GM18499 (cell line): ENCODE data around the gene CDK19.

Source experiments
- ATAC-seq: cut with Tn5 transposase; IDR thresholded peaks from one replicate; pipeline ENCODE4 v1.9.1; 2021; ENCODE audit warnings: moderate number of reproducible peaks; ENCODE audit not compliant: insufficient read depth, unreplicated experiment

The CDK19 gene

GRCh38 chr6:110671447-110671846, 143.8 kb downstream of the CDK19 start:
- ATAC-seq = no peak

GRCh38 chr6:110665600-110665999, 149.7 kb downstream of the CDK19 start:
- ATAC-seq = no peak

DNA sequence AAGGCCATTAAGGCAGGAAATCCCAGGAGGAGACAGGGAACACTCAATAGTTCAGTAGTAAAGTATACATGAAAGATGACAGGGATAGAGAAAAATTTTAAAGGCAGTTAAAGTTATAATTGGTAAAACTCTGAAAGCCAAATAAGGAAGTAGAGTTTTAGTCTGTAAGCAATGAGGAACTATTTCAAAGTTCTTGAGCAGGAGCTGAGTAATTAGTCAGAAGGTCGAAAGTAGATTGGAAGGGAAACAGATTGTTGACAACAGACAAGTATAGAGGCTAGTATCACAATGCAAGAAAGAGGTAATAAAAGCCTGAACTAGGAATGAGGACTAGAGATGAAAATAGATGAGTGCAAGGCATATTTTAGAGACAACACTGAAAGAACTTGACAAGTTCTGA, 150.3 kb downstream of the CDK19 start:
- peak; percentile 57 for ATAC-seq

DNA sequence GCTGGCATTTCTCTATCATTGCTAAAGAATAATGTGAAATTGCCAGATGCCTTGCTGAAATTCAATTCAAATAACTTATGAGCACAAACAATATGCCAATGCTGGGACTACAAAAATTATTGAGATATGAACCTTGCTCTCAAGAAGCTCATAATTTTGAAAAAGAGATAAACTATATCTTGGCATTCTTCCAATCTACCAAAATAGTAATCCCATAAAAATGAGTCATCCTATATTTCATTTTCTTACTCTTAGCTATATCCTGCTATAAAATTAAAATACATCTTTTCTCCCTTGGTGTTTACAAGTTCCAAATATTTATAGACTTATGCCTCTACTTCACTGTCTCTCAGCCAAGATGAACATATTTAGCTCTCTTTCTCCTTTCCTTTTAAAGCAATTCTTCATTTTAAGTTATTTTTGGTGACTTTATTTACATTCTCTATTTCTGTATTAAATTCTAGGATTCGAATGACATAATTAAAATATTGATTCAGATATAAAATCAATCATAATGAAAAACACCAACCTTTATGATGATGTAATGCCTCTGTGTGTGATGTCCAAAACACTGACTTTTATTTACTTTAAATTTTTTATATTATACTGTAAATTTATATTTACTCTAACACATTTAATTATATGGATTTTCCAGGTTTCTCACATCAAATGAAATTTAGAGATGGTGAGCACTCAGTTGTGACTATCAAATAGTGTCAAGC, 152.6 kb downstream of the CDK19 start:
- ATAC-seq = no peak

DNA sequence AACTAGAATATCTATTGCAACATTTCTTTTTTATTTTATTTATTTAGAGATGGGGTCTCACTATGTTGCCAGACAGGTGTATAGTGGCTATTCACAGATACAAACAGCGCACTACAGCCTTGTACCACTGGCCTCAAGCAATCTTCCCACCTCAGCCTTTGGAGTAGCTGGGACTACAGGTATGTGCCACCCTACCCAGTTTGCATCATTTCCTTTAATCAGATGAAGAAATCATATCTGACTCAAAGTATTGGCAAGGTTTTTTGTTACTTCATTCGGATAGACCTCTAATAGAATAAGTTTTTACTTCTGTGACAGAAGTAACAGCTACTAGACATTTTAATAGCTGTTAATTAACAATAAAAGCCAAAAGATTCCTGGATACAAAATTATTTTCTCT, 153.9 kb downstream of the CDK19 start:
- no peak for ATAC-seq

GRCh38 chr6:110660066-110660655, 155.1 kb downstream of the CDK19 start:
- no peak for ATAC-seq

GRCh38 chr6:110658631-110659211, 156.5 kb downstream of the CDK19 start:
- ATAC-seq = no peak

DNA sequence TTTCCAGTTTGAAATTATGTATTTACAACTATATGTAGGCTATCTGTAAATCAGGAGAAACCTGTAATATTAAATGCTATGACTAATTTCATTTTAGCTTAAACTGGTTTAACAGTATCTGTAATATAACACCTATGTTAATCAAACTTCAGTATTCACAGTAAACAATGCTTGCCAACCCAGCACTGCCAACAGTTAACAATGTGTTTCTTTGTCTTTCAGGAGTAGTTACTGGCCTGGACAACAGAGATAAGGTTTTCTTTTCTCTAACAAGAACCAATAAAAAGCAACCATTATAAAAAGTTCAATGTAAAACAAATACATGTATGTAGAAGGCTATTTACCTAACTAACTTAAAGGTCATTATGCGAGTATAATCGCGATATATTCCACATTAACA, 158.8 kb downstream of the CDK19 start:
- ATAC-seq = no peak

DNA sequence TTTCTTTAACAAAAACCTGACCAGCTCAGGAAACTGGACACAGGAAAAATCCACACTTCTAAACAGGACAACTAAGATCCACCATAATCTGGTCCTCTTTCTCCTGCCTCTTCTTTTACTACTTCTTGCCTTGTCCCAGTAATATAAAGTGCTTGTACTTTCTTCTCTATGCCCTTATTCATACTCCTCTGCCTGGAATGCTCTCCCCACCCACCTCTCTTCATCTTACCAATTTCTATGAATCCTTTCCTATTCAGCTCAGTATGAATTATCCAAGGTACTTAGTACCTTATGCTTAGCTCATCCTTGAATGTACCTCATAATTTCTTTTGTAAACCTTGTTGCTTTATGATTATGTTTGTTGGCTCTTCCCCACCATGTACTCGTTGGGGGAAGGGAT, 159.4 kb downstream of the CDK19 start:
- ATAC-seq = no peak

DNA sequence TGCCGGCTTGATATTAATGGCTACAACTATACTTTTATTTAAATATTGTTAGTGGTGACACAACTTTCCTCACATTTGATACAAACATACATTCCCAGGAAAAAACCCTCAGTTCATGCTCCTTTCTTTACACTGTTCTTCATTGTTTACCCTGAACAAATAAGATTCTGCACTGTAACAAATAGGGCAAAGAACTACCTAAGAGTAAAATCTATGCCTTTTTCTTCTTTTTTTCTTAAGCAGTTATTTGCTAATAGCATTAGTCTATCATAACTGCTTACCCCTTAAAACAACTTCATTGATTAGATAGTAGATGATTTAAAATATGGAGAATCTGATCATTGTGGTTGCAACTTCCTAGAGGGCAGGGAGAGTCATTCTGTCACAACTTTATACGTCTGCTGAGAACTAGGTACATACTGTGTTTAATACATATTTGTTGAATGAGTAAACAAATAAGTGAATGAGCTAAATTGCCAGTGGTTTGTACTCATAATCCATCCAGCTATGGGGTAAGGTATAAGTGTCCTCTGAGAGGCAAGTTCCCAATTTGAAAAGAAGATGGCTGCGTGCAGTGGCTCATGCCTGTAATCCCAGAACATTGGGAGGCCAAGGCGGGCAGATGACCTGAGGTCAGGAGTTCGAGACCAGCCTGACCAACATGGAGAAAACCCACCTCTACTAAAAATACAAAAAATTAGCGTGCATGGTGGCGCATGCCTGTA, 161.0 kb downstream of the CDK19 start:
- ATAC-seq = no peak

DNA sequence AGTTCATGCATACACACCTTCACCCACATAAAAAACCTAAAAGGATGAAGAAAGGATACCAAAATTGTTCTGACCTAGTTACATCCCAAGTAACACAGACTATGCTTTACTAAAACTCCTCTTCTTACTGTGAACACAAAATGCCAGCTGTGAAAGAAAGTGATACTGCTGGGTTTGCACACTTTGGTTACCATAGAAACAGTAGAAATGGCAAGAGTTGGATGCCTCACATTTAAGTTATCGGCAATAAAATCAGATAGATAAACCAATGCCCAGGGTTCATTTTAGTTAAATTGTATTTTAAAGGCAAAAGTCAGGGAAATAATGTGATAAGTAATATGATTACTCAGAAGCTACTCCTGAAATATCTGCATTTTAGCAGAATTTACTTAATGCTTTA, 161.9 kb downstream of the CDK19 start:
- no peak for ATAC-seq

DNA sequence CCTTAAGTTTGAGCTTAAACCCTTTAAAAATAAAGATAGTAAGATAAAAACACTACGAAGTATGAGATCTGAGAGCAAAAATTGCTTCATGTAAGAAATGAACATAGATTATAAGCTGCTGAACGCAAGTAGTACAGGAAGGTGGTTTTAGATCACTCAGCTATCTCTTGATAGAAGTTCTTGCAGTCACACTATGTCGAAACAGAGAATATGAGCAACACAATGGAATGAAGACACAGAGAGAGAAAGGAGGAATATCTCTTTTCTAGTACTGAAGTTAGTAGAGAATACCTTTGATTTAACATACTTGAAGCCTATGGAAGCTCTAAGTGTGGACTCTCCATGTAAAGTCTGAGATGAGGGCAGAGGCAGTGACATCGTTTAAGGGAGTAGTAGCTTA, 162.7 kb downstream of the CDK19 start:
- no peak for ATAC-seq

- ATAC-seq = no peak
Measured at GRCh38 chr6:110650755-110651154, 164.5 kb downstream of the CDK19 start.

- ATAC-seq = no peak
Measured at GRCh38 chr6:110649704-110650103, 165.6 kb downstream of the CDK19 start.

- no peak for ATAC-seq
Measured at GRCh38 chr6:110646951-110647910, 168.0 kb downstream of the CDK19 start.

GRCh38 chr6:110646419-110646698, 168.9 kb downstream of the CDK19 start:
- ATAC-seq = no peak

GRCh38 chr6:110645685-110646418, 169.4 kb downstream of the CDK19 start:
- ATAC-seq = no peak

DNA sequence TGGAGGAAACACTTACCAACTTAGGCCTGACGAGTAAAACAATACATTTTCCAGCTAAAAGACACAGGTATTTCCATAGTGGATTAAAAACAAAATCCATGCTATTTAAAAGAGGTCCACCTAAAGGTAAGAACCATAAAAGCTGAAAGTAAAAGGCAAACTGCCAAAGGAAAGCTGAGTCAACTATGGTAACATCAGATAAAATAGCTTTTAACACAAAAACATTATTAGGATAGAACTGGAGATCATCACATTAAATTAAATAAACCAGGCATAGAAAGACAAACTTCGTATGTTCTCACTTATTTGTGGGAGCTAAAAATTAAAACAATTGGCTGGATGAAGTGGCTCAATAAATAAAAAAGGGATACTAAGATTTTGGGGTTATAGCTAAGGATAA, 172.1 kb downstream of the CDK19 start:
- ATAC-seq = no peak

DNA sequence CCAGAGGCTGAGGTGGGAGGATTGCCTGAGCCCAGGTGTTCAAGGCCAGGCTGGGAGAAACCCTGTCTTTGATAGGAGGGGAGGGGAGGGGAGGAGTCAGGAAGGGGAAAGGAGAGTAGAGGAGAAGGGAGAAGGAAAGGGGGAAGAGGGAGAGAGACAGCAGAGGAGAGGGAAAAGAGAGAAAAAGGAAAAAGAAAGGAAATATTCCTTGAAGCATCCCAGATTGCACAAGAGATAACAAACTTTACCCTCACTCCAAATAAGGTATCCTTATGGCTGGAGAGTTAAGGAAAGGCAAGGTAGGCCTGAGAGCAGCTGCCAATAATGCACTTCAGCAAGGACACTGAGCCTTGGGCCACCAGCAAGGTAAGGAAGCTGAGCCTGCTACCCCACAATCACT, 172.6 kb downstream of the CDK19 start:
- ATAC-seq = no peak

- ATAC-seq = no peak
Measured at GRCh38 chr6:110636781-110637180, 178.5 kb downstream of the CDK19 start.
